Caki2 (cell line): ENCODE data around the gene GLCCI1. TPM values are rescaled to one million over a fixed set of nuclear protein-coding genes. Genes with fewer than 3 reads are reported as not detected.

Experiments used
- DNase-seq: peaks from one replicate; pipeline ENCODE4 v3.0.0-alpha.2; 2015; ENCODE audit warnings: low read depth
- in situ Hi-C: cut with HindIII; loops from 2 replicates; pipeline ENCODE4 v1.10.0; 2016; ENCODE audit warnings: low sequenced_read_pairs, low pct_unique_long_range_greater_than_20kb, mixed read lengths
- total RNA-seq: library from RNA; depleted of rRNA; stranded (reverse); fragments of >200 nt; shearing (Covaris generic); gene quantifications from 2 replicates; pipeline ENCODE4 v1.2.3, GENCODE V29; 2014; ENCODE audit warnings: low replicate concordance; rRNA removed

GLCCI1 gene
- total RNA-seq: 1.1 and 11.7 TPM in 2 replicates

DNA sequence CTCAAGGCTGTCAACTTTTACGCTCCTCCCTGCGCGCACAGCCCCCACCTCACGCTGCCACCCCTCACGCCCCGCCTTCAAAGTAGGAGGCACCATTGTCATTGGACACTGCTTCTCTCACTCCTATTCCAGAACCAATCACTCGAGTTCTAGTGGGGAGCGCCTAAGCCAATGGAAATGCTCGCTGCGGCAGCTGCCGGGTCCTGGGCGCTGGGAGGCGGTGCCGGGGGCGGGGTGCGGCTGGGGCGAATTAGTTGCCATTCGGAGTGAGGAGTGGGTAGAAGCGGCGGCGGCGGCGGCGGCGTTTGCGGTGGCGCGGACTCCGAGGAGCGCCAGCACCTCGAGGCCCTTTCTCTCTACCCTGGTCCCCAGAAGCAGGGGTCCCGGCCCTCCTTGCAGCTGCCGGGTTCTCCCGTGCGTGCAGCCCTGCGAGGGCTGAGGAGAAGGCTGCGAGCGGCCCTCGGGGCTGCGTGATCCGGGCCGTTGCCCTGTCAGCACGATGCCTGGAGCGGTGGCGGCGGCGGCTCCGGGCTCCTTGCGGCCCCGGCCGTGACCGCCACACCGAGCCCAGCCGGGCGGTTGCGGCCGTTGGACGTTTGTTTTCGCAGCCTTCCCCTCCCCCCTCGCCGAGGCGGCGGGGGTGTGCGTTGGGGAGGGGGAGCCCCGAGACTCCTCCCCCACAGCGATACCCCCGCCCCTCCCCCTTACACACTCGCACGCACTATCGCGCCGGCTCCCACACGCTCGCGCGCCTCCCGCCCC, at the start of gene GLCCI1:
GLCCI1 (plus strand) TSS at position 253 of the 762 bp plus-strand sequence. CDS start 555 bp downstream, outside the sequence.
- peak; percentile 96 for DNase-seq
- in situ Hi-C loops: no loop called here

GRCh38 chr7:7919449-7919945, 49.1 kb upstream of the GLCCI1 start:
- in situ Hi-C loops: no loop called here

GRCh38 chr7:7920056-7920455, 48.5 kb upstream of the GLCCI1 start:
- in situ Hi-C loops: no loop called here
- no peak for DNase-seq

More at GRCh38 chr7:7919449-7919945, 49.1 kb upstream of the GLCCI1 start:
- DNase-seq: no peak

DNA sequence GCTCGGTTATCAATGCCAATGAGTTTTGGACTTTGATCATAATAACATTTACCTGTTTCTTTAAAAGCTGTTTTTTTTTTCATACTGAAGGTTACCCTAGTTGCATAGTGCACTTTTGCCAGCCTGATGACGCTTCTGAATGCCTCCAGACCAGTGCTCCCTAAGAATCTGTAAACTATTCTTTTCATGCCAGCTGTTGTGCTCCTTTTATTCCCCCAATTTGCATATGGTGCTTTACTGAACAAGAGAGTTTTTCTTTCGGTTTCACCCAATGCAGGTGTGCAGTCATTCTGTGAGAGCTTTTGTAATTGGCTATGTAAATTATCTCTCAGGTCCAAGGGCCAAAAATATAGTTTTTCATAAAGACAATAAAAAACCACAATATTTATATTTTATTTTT, 48.1 kb upstream of the GLCCI1 start:
- in situ Hi-C loops: no loop called here
- no peak for DNase-seq

GRCh38 chr7:7921830-7922229, 46.8 kb upstream of the GLCCI1 start:
- no peak for DNase-seq
- in situ Hi-C loops: no loop called here

DNA sequence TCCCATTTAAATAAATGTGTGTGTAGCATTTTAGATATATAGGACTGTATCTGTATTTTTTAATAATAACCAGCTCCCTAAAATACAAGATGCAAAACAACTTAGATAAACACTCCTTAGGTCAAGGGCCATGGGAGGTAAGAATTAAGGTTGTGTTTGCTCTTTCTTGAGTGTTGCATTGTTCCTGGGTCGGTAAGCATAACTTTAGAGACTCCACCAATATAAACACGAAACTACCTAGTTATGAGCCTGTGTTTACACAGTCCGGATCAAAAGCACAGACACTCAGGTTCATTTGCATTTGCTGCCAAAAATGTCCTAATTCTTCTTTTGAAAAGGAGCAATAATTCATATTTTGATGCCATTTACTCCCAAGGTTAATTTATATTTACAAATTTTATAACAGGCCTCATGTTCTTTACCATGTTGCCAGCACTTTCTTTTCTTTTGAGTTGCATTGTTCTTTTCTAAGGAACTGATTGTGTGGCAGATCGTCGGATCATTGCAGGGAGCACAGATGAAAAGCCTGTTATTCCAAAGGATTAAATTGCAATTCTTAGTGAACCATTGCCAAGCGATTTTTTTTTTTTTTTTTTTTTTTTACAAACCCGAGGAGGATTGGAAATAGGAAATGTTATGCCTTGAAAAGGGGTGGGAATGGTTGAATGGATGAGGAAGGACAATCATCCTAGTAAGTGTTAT, 45.8 kb upstream of the GLCCI1 start:
- no peak for DNase-seq

GRCh38 chr7:7923818-7924217, 44.8 kb upstream of the GLCCI1 start:
- no peak for DNase-seq
- in situ Hi-C loops: no loop called here

More for the DNA sequence above, 45.8 kb upstream of the GLCCI1 start:
- in situ Hi-C loops: no loop called here

DNA sequence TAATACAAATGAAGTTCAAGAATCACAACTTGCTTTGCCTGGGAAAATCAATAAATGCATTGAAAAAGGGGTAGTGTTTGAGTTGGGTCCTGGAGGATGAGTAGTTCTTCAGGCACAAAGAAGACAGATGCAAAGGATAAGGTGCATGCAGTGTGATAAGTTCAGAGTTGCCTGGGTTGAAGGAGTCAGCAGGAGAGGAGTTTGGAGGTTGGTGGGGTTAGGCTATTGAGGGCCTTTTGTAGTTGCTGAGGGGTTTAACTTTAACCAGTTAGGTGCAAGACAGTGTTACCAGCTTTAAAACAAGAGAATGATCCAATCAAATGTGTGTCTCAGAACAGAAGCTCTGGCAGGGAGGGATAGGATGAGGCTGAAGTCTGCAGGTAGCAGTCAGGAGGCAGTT, 44.3 kb upstream of the GLCCI1 start:
- in situ Hi-C loops: no loop called here
- no peak for DNase-seq

DNA sequence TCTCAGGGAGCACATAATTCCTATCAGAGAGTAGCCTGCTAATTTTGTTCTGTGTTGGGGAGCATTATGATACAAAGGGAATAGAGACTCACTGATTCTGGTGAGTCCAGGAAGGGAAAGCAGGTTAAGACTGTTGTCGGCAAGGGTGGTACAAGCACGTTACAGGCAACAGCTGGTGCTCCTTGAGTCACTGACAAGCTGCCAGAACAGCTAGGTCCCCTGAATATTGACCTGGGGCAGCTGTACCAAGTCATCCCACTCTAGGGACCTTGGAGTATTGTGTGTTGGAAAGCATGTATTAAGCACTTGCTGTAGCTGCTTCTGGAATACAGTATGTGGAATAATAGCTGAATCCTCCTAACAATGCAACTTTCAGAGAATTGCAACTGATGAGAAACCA, 37.0 kb upstream of the GLCCI1 start:
- DNase-seq: no peak
- in situ Hi-C loops: no loop called here

GRCh38 chr7:7932553-7932952, 36.0 kb upstream of the GLCCI1 start:
- DNase-seq: no peak
- in situ Hi-C loops: no loop called here

GRCh38 chr7:7933915-7934526, 34.6 kb upstream of the GLCCI1 start:
- no peak for DNase-seq
- in situ Hi-C loops: no loop called here

GRCh38 chr7:7934945-7935344, 33.7 kb upstream of the GLCCI1 start:
- in situ Hi-C loops: no loop called here
- no peak for DNase-seq

- in situ Hi-C loops: no loop called here
- DNase-seq: no peak
Measured at GRCh38 chr7:7938471-7938870, 30.1 kb upstream of the GLCCI1 start.

DNA sequence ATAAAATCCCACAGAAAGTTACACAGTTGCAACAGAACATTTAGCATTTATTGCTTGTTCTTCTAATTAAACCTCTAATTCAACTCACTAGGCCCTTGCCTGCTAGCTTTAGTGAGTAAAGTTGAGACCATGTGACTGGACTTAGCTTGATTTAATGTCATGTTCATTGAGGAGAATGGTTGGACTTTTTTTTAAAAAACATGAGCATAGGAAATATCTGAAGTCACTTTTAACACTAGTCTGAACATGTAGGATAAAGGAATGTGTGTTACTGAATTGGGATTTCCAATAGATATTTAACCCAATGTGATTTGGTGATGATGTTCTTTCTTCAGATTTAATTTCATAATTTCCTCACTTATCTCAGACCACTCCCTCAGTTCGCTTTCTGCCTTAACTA, 24.6 kb upstream of the GLCCI1 start:
- DNase-seq: no peak
- in situ Hi-C loops: no loop called here

- in situ Hi-C loops: no loop called here
- DNase-seq: no peak
Measured at GRCh38 chr7:7944619-7945282, 23.8 kb upstream of the GLCCI1 start.

- DNase-seq: no peak
- in situ Hi-C loops: no loop called here
Measured at GRCh38 chr7:7946486-7946885, 22.1 kb upstream of the GLCCI1 start.

DNA sequence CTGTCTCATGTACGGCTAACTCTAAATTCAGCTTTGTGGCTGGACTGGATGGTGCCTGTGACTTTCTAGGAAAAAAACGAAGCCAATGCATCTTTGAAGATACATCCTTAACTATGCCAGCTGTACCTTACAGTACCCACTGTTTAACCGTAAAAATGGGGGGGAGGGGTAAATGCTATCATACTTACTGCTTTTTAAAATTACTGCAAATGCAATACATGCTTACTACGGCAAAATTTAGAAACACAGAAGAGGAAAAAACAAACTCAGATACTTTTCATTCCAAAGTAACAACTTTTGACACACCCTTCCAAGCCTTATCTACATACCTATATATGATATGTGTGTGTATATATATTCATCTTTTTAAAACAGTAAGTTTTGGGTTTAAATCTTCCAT, 20.4 kb upstream of the GLCCI1 start:
- in situ Hi-C loops: no loop called here
- no peak for DNase-seq

- DNase-seq: no peak
- in situ Hi-C loops: no loop called here
Measured at GRCh38 chr7:7953806-7954205, 14.8 kb upstream of the GLCCI1 start.
